ENCODE measurements around the gene FGFR1OP2. TPM values are rescaled to one million over a fixed set of nuclear protein-coding genes. Genes with fewer than 3 reads are reported as not detected.

Gene FGFR1OP2
- total and polyA plus RNA-seq, 7 donors: 19.2 to 117 (median 65.2) TPM

GRCh38 chr12:26906024-26906423 is 32.2 kb upstream of the FGFR1OP2 start:
- no peaks in the 10 kb centered on the region for H3K4me1 ChIP-seq
- intact Hi-C loops (cut with DNase I): no loop called here
- peaks cover 0 to 64% (median 13%) of the 10 kb centered on the region in 4 donors for H3K36me3 ChIP-seq

GRCh38 chr12:26906704-26907103 is 31.6 kb upstream of the FGFR1OP2 start:
- intact Hi-C loops (cut with DNase I): no loop called here
- 13 to 32% methylated on average over 1 of the region's 1 CpG for WGBS, 2 donors
- Histone ChIP-seq H3K4me1 (no peaks in the 10 kb centered on the region), H3K27ac (no peak overlapping the region), H3K36me3 (peaks cover 0 to 71% (median 17%) of the 10 kb centered on the region in 4 donors), H3K4me3 (no peak overlapping the region), H3K9me3 (peaks cover 0 to 2% (median 0%) of the 10 kb centered on the region in 4 donors), H3K27me3 (no peaks in the 10 kb centered on the region)
- DNase-seq: no peak
- TF ChIP-seq POLR2AphosphoS5 (IDR thresholded peaks at IDR 0.05) (no peak), POLR2A (IDR thresholded peaks at IDR 0.05) (no peak), EP300 (IDR thresholded peaks at IDR 0.05) (no peak), CTCF (IDR thresholded peaks at IDR 0.05) (no peak)

More at GRCh38 chr12:26906024-26906423, 32.2 kb upstream of the FGFR1OP2 start:
- H3K27ac ChIP-seq: no peak overlapping the region
- no peak for DNase-seq
- 71 to 72% methylated on average over 1 of the region's 1 CpG for WGBS, 2 donors
- TF ChIP-seq POLR2AphosphoS5 (IDR thresholded peaks at IDR 0.05) (no peak), POLR2A (IDR thresholded peaks at IDR 0.05) (no peak), CTCF (IDR thresholded peaks at IDR 0.05) (no peak), EP300 (IDR thresholded peaks at IDR 0.05) (no peak)
- peaks cover 0 to 2% (median 0%) of the 10 kb centered on the region in 4 donors for H3K9me3 ChIP-seq
- no peaks in the 10 kb centered on the region for H3K27me3 ChIP-seq
- H3K4me3 ChIP-seq: no peak overlapping the region

- TF ChIP-seq CTCF (IDR thresholded peaks at IDR 0.05) (no peak), POLR2AphosphoS5 (IDR thresholded peaks at IDR 0.05) (no peak), EP300 (IDR thresholded peaks at IDR 0.05) (no peak), POLR2A (IDR thresholded peaks at IDR 0.05) (no peak)
- Histone ChIP-seq H3K4me3 (no peak overlapping the region), H3K9me3 (no peaks in the 10 kb centered on the region), H3K36me3 (peaks cover 0 to 67% (median 13%) of the 10 kb centered on the region in 4 donors), H3K27me3 (no peaks in the 10 kb centered on the region), H3K27ac (no peak overlapping the region), H3K4me1 (no peaks in the 10 kb centered on the region)
- 91 to 95% methylated on average over 5 of the region's 5 CpGs for WGBS, 2 donors
- no peak for DNase-seq
- intact Hi-C loops (cut with DNase I): no loop called here
Measured at GRCh38 chr12:26918321-26919215, 19.7 kb upstream of the FGFR1OP2 start.

- intact Hi-C loops (cut with DNase I): no loop called here
- Histone ChIP-seq H3K27me3 (no peaks in the 10 kb centered on the region), H3K9me3 (no peaks in the 10 kb centered on the region), H3K27ac (no peak overlapping the region), H3K4me1 (no peaks in the 10 kb centered on the region), H3K4me3 (no peak overlapping the region), H3K36me3 (peaks cover 0 to 67% (median 13%) of the 10 kb centered on the region in 4 donors)
- 92 to 98% methylated on average over 2 of the region's 2 CpGs for WGBS, 2 donors
- no peak for DNase-seq
- no peak for TF ChIP-seq POLR2A (IDR thresholded peaks at IDR 0.05)
- no peak for TF ChIP-seq CTCF (IDR thresholded peaks at IDR 0.05)
- no peak for TF ChIP-seq POLR2AphosphoS5 (IDR thresholded peaks at IDR 0.05)
- no peak for TF ChIP-seq EP300 (IDR thresholded peaks at IDR 0.05)
Measured at GRCh38 chr12:26919216-26919555, 19.1 kb upstream of the FGFR1OP2 start.
